Activated CD8-positive, alpha-beta memory T cell treated with anti-CD3 and anti-CD28 coated beads, Interleukin-2, amount 50 U/mL, for 4 hours (primary cell): Measurements from ENCODE around the gene PLCH1.

Experiments used
- DNase-seq: peaks from one replicate; pipeline ENCODE4 v3.0.0-alpha.2; 2020

The PLCH1 gene

DNA sequence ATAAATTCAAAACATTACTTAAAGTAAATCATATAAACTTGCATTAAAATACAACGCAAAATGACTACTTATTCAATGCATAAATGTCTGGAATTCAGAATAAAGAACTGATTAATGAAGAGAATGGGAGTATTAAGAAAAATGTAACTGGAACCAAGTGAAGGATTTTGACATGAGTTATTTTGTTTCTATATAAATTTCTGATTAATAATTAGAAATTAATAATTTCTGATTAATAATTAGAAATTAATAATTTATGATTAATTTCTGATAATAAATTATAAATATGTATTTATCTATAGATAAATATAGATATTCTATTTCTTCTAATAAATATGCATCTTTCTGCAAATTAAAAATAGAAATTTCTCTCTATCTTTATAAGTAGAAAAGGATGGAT, 291.4 kb downstream of the PLCH1 start:
- DNase-seq: no peak

DNA sequence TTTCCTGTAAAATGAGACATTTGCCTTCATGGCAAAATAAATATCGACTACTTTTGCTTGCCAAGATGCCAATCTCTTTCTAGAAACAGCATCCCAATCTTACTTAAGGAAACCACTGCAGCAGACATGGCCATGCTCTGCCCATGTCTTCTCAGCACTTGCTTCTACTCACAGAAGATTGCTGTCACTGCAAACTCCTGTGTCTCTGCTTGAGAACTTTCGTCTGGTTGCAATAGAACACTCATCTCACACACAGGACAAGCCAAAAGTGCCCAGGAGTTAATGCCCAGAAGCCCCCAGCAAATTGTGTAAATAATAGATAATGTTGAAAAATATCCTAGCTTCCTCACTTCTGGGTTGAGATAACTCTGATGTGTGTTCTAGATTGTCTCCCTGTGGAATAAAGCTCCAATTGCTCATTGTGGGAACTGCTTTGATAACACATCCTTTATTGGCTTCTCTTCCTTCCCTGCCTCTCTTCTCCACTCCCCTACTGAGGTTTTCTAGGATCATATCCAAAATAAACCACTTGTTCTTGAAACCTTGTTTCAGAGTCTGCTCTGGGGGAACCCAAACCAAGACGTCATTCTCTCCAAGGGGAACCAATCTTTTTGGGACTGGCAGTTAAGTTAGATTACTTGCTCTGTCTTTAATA, 295.1 kb downstream of the PLCH1 start:
- DNase-seq: no peak

DNA sequence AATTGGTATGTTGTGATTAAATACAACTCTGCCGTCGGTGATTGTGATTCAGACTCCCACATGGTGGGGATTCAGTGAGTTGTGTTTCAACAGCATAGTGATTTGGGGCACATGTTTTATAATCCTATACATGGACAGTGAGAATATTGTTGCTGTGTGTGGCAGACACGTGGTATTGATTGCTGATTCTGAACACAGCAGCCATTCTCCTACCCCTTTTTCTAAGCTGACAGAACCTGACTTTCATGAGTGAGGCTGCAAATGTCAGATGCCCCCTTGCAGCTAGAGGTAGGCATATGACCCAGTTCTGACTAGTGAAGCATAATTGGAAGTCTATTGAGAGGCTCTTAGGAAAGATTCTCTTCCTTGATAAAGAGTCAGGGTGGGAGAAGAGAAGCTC, 296.3 kb downstream of the PLCH1 start:
- DNase-seq: no peak

DNA sequence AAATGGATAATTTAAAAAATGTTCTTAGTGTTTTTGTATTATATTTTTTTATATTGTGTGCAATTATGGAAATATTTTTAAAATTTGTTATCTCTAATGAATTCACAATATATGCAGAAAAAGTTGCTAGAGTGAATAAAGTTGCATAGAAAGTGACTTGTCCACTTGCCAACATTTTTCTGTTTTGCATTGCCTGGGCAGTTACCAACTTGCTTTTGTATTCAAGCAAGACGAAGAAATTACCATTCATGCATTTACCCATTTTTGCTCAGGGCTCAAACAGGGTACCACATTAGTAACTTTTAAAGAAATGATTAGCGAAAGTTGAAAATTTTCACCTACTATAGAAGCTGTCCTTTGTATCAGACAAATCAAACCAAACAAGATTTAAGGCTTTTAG, 298.5 kb downstream of the PLCH1 start:
- DNase-seq: no peak

DNA sequence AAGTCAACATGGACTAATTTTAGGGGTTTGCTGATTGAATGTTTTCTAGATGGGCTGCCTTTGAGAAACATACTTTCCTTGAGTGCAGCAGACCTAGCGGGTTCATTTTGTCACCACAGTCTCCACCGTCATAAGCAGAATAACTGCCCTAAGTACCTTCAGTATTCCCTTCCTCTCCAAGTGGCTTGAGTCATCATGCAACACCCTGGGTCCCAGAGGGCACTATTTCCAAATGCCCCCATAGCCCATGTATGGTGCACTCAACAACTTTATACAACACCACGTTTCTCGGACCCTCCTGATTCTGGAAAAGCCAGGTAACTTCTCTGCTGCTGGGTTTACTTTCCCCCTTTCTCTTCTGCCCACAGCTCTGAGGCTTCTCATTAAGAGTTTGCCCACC, 300.1 kb downstream of the PLCH1 start:
- no peak for DNase-seq

DNA sequence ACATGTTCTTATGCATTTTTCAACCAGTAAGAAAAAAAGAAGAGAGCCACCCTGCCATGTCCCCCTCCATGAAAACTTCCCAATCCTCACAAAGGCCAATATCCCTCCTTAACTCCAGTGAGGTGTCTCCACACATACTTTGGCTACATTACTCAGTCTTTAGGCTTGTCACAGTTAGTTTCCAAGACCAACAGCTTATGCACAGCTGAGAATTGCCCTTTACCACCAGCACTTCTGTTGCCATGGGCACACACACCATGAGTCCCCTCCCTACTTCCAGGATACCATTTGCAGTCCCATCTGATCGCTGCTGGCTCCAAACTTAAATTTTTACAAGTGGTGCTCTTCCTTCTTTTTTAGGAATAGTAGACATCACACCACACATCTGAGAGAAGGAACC, 301.1 kb downstream of the PLCH1 start:
- DNase-seq: no peak

DNA sequence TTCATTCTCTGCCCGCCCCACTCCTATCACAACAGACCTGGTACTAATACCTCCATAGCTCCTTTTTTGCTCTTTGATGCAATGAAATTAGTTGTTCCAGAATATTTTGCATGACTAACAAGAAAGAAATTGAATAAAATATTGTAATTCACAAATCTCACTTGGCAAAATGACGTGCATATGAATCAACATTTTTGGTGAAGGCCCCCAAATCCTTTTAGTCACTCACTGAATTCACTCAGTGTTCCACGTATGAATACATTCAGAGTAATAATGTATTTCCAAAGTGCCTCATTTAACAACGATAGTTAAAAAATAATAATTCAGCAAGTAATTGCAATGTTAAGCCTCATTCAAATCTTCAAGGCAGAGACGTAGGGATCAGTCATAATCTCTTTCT, 302.8 kb downstream of the PLCH1 start:
- DNase-seq: no peak

DNA sequence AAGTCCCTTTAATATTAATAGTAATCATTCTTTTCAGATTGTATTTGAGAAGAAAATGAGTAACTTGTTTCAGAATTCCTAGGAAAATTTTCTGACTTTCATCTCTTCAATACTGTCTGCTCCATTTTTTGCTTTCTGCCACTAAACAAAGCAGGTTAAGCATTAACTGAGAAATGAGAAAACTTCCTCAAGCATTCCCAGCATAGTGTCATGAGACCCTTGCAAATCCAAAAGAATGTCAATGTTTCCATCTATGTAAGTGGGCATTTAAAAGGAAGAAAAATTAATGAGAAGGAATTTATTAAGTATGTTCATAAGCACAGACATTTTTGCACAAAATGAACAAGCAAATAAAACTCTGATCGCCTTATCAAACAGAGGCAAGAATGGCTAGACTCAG, 303.4 kb downstream of the PLCH1 start:
- DNase-seq: no peak

DNA sequence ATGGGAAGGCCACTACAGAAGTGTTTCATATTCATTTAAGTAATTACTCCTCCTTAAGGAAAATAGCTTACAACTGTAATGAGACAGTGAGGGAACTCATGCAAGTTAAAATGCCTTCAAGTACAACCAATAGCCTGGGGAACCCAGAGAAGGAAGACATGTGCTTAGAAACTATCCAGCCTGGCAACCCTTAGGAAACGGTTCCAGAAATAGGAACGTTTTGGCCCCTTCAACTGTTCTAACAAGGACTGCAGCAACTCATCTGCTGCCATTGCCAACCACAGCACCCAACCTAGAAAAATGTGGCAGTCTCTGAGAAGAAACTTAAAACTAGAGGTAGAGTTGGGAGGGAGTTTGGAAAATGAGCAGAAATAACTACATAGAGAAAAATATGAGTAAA, 303.8 kb downstream of the PLCH1 start:
- no peak for DNase-seq

DNA sequence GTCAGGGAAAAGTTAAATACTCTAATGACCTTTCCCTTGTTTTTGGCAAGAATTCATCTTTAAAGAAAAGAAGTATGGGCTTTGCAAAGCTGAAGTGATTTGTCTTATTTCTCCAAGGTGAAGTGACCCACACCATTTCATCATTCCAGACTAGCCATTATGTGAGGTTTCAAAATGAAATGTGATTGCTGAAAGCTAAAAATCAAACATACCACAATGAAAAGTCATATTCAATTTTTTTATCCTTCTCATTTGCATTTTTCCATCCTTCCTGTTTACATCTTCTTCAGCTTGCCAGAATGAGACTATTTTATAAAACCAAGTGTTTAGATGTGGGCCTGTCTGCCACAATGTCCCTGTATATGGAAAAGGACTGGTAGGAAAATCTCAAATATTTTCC, 309.1 kb downstream of the PLCH1 start:
- DNase-seq: no peak

DNA sequence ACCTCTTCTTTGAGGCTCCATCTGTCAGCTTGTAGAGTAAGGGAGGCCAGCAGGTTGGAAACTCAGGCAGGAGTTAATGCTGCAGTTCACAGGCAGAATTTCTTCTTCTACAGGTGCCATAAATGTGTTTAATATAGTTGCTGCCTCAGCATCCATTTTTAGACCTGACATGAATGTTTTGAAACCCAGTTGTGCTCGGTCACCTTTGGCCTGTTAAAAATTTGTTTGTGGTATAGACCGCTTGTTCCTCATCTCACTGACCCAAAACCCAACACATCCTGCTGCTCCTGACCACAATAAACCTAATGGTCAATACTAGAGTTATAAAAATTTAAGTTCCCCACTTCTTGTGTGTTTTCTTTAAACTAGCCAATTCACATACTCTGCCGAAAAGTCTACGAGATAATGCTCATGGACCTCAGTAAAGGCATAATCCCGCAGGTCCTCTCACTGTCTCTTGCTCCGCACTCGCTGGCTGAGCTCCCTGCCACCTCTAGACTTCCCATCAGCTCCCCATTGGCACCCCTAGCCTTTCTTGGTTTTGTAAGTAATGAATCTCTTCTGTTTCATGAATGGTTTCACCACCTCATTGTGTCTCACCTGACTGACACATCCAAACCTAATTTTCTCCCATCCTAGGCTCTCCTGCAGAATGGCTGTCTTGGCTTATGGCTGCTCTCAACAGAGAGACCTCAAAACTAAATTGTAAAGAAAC, 312.9 kb downstream of the PLCH1 start:
- no peak for DNase-seq

DNA sequence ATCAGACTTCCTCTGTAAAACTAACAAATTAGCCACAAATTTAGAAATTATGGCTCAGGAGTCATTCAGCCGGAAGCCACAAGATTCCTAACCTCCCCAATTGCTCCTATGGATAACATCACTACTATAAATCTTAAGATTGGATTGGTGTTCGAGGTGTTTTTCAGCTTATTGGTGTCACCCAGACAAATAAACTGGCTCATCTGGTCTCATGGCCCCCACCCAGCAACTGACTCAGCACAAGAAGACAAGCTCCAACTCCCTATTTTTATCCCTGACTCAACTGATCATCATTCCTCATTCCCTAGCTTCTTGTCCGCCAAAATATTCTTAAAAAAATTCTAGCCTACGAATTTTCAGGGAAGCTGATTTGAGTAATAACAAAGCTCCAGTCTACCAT, 316.3 kb downstream of the PLCH1 start:
- no peak for DNase-seq

DNA sequence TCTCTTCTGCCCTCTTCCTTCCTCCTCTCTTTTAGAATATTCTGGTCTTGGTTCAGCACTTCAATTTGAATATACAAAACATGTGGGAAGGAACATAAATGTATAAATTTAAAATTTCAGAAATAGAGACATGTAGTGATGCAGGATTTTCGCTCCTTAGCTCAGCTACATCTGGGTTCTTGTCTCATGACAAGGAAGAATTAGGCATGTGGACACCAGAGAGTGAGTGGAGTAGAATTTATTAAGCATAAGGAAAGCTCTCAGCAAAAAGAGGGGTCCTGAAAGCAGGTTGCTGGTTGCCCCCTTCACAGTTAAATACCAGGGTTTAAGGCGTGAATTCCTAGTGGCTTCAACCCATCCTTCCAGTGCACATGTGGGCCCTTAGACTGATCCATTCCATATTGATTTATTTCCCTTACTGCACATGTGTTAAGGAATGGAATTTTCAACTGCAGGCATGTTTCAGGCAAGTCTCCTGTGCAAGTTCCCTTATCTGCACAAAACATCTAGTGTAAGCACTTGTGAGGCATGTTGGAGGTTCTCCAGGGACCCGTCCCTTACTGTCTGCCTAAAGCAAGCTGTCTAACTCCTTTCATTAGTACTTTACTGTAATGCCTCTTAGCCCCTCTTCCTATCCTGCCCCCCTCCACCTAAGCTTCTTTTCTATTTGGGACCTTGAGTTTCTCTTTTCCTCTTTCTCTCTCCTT, 318.2 kb downstream of the PLCH1 start:
- DNase-seq: no peak

DNA sequence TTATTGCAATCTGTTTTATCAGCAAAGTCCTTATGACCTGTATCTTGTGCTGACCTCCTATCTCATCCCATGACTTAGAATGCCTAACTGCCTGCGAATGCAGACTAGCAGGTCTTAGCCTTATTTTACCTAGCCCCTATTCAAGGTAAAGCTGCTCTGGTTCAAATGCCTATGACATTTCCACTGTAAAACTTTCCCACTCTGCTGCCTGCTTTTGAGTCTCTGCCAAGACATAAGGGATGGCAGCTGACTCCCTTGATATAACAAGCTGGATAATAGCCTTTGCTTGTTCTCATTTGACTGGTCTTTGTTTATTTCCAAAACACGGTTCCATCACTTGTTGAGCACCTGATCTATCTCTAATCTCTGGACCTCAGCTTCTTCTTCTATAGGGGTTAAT, 319.5 kb downstream of the PLCH1 start:
- no peak for DNase-seq

DNA sequence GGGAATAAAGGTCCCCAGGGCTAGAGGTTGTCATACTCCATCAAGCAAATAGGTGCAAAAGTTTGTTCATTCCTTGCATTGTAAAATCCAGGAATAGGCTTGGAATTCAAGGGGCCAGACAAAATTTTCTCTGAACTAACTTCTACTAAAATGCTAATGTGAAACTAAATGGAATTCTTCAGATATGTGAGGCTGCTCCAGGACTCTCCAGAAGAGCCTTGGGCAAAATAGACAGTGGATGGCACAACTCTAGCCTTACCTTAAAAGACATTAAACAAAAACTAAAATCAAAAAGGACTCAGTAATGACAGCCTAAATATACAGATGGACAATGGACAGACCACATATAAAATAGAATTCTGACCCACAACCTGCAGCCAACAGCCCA, 320.6 kb downstream of the PLCH1 start:
- no peak for DNase-seq

DNA sequence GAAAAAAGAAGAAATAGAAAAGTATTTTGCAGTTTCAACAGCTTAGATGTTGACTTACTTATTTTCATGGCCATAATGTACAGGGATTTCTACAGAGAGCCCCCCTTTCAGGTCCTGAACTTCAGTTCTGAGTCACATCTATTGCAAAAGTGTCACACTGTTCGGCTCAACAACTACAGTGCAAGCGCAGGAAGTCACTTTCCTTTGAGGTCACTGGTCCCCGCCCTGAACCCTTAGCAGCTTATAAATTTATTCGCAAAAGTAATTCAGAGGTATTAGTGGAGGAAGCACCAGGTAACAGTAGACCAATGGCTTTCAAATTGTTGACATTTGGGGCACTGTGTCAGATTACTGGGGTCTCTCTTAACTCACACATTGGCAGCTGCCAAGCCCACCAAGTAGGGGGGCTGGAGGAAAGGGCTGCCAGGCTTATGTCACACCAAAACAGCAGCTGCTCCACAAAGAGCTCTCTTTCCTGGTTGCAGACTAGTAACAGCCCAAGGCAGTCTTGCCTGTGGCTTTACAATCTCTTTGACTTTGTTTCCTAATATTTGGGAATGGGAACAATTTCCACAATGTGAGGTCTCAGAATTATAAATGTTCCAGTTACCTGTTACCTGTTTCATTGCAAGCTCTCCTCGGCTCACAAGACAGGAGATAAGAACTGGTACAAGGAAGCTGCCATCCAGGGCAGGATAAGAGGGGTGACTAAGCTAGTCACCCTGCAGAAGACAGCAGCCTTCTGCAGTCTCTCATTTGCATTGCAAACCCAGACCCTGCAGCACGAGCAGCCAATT, 321.1 kb downstream of the PLCH1 start:
- no peak for DNase-seq

DNA sequence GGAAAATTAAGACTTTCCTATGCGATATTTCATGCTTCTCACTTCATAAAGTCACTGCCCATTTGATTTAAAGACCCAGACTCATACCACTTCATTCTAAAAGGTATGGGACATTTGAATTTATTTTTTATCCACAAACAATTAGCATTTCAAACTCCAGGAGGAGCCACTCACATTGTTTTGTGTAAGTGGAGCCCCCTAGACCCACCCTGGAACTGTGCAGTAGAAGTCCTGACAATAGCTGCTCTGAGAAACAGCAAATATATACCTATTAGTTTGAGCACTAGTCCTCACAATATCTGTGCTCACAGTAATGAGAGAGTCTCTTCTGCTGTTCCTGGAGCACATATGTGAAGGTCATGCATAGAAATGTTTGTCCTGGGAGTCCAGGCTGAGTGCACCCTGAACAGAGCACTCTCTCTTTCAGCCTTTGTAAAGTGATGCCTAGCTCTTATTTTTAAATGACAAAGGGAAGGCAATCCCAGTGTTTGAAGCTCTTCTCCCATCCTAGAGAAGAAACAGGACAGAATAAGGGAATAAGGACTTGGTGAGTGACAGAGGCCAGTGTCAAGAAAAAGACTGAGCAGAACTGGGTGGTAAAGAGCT, 323.9 kb downstream of the PLCH1 start:
- no peak for DNase-seq

DNA sequence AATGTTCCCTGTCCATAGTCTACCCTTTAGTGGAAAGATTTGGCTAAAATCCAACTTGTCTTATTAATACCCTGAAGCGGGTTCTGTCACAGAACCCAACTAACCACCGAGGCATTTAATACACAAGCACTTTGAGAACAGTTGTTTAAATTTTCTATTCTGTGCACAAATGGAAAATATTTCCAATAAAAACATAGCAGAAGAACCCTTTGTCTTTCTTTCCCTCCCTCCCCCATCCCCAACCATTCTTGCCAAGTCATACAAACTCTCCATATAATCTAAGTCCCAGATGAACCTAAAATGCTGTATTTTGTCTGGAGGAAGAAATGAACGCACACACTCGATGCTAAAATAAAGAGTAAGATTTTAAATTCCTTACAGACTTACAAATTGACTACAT, 324.5 kb downstream of the PLCH1 start:
- no peak for DNase-seq

DNA sequence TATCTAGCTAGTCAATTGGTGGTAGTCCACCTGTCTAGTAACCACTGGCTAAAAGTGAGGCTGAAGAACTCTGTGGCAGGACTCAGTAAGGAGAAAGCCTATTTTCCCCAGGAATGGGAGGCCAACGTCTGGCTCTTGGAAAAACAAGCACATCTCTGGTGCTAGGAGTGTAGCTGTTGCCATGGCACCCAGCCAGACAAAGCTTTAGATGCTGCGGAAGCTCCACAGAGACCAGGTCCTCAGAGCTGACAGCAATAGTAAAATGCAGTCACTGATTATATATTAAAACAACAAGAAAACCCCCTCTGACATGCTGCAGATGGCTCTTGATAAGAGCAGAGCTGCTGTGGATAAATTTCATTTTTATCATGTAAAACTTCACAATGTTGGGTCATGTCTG, 326.5 kb downstream of the PLCH1 start:
- DNase-seq: no peak

DNA sequence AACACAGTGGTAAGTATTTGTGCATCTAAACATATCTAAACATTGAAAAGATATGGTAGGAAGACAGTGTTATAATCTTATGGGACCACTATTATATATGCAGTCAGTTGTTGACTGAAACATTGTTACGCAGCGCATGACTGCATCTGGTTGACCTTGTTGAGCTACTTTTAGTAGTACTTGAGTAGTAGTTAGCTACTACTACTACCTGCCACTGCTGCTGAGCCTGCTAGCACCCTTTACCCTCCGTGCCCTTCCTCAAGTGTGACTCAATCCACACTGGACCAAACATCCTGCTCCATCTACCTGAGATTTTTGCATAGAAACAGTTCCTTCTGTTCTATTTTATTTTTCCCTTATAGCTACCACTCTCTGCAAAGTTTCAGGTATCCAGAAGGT, 327.8 kb downstream of the PLCH1 start:
- no peak for DNase-seq

DNA sequence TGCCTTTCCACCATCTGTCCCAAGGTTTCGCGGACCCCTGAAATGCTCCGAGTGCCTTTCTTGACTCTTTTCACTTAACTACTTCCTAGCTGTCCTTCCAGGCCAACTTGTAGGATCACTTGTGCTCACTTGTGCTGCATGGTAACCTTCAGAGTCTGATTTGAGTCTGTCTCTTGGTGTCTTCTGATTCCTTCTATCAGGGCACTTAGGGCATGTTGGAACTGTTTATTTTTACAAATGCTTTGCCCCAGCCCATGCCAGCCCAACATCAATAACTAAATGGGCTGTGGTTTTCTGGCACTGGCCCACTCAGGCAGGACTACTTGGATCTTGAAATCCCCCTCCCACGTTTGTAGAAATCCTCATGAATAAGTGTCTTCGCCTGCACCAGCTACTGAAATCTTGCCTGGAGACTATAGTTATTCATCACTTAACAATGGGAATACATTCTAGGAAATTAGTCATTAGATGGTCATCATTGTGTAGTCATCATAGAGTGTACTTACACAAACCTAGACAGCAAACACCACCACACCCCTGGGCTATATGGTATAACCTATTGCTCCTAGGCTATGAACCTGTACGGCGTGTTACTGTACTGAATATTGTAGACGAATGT, 328.3 kb downstream of the PLCH1 start:
- DNase-seq: no peak

DNA sequence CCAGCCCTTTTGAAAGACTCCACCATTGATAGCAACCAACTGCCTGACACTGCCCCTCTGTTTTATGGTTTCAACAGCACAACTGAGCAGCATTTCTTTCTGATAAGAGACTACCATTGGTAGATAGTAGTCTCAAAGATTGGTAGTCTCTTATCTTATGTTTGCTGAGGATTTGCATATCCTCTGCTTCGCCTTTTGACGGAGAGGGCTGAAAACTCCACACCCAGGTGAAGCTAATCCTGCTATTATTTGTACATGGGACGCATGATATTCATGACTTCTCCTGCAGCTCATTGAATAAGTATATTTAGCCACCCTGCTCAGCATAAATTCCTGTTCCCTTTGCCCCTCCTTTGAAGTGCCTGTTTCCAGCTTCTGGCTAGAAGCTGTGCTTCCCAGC, 332.0 kb downstream of the PLCH1 start:
- DNase-seq: no peak
